PC-3 (cell line): Measurements from ENCODE around the gene LSR. TPM values are rescaled to one million over a fixed set of nuclear protein-coding genes. Genes with fewer than 3 reads are reported as not detected.

Experiments
- ATAC-seq: fragments of 200-7000 bp; cut with Tn5 transposase; 2 replicates; pipeline ENCODE4 v1.9.1; 2020; ENCODE audit warnings: mild to moderate bottlenecking, moderate library complexity
- BruUV-seq: library from RNA; stranded (reverse); fragments of 400-500 nt; replicated peaks from 2 replicates; lab custom pipeline; 2021; lab: Mats Ljungman, UMichigan
- CTCF ChIA-PET: fragments of 300-600 bp; sonication (Branson Sonifier 250); formaldehyde crosslinking; loops from one replicate; lab custom pipeline; 2022; ENCODE audit warnings: antibody characterized with exemption; lab: Charles Lee
- POLR2A ChIA-PET: fragments of 300-600 bp; sonication (Branson Sonifier 250); formaldehyde crosslinking; loops from one replicate; lab custom pipeline; 2022; ENCODE audit warnings: antibody characterized with exemption; ENCODE audit not compliant: unreplicated experiment; lab: Charles Lee
- DNase-seq: peaks from one replicate; pipeline ENCODE4 v3.0.0-alpha.2; 2015
- H2AFZ ChIP-seq: fragments of 300-600 bp; sonication (generic); 2 replicates; pipeline ENCODE4 v1.6.0; 2016; ENCODE audit warnings: antibody characterized with exemption, low read length
- H3F3A ChIP-seq: fragments of 300-600 bp; sonication (generic); one replicate; pipeline ENCODE4 v1.6.0; 2017; ENCODE audit warnings: antibody characterized with exemption, low read length, control low read depth, mild to moderate bottlenecking; ENCODE audit not compliant: unreplicated experiment
- H3K27ac ChIP-seq: fragments of 300-600 bp; sonication (generic); 2 replicates; pipeline ENCODE4 v1.5.1; 2016; ENCODE audit warnings: mild to moderate bottlenecking, low read length
- H3K27me3 ChIP-seq: fragments of 300-600 bp; sonication (generic); 2 replicates; pipeline ENCODE4 v1.6.1; 2016; ENCODE audit warnings: low read length, mixed read lengths
- H3K36me3 ChIP-seq: fragments of 300-600 bp; sonication (generic); 2 replicates; pipeline ENCODE4 v1.6.1; 2016; ENCODE audit warnings: low read depth, mixed run types, low read length, mixed read lengths
- H3K4me1 ChIP-seq: fragments of 300-600 bp; sonication (generic); 2 replicates; pipeline ENCODE4 v1.5.1; 2016; ENCODE audit warnings: low read length; ENCODE audit not compliant: insufficient read depth
- H3K4me2 ChIP-seq: fragments of 300-600 bp; sonication (generic); 2 replicates; pipeline ENCODE4 v1.6.0; 2016; ENCODE audit warnings: low read length
- H3K4me3 ChIP-seq: fragments of 300-600 bp; sonication (generic); 2 replicates; pipeline ENCODE4 v1.5.1; 2016; ENCODE audit warnings: mild to moderate bottlenecking, low read length, mixed read lengths
- H3K79me2 ChIP-seq: fragments of 300-600 bp; sonication (generic); 2 replicates; pipeline ENCODE4 v1.6.1; 2017; ENCODE audit warnings: low read length, mixed read lengths
- H3K9ac ChIP-seq: fragments of 300-600 bp; sonication (generic); 2 replicates; pipeline ENCODE4 v1.6.0; 2016; ENCODE audit warnings: mild to moderate bottlenecking, low read length
- H3K9me2 ChIP-seq: fragments of 300-600 bp; sonication (generic); replicated peaks from 2 replicates; pipeline ENCODE4 v1.6.1; 2016; ENCODE audit warnings: mixed run types, low read length, mixed read lengths
- H3K9me3 ChIP-seq: fragments of 300-600 bp; sonication (generic); 2 replicates; pipeline ENCODE4 v1.6.1; 2016; ENCODE audit warnings: low read length, mixed read lengths
- H4K20me1 ChIP-seq: fragments of 300-600 bp; sonication (generic); 2 replicates; pipeline ENCODE4 v1.6.1; 2016; ENCODE audit warnings: low read length, mixed read lengths
- CTCF ChIP-seq: fragments of 300-600 bp; sonication (generic); conservative IDR thresholded peaks from 2 replicates; pipeline ENCODE4 v1.5.1; 2017; ENCODE audit warnings: antibody characterized with exemption, low read depth, mild to moderate bottlenecking, low read length
- EZH2 ChIP-seq: fragments of 300-600 bp; sonication (generic); IDR thresholded peaks from one replicate; pipeline ENCODE4 v1.6.1; 2017; ENCODE audit warnings: antibody characterized with exemption, mild to moderate bottlenecking, low read length; ENCODE audit not compliant: unreplicated experiment
- EZH2phosphoT487 ChIP-seq: fragments of 300-600 bp; sonication (generic); IDR thresholded peaks from 2 replicates; pipeline ENCODE4 v1.6.1; 2018; ENCODE audit warnings: mild to moderate bottlenecking, antibody characterized with exemption, low read length, borderline replicate concordance
- intact Hi-C: fragments of 100-400 bp; cut with micrococcal nuclease; formaldehyde crosslinking; loops from 2 replicates; pipeline ENCODE4 v1.9.0; 2023
- total RNA-seq: library from RNA; depleted of rRNA; stranded (reverse); fragments of >200 nt; gene quantifications from 2 replicates; pipeline ENCODE4 v1.2.3, GENCODE V29; 2014

Gene LSR
- total RNA-seq, 1 experiment from 2014 or later, result 91.0 TPM

DNA sequence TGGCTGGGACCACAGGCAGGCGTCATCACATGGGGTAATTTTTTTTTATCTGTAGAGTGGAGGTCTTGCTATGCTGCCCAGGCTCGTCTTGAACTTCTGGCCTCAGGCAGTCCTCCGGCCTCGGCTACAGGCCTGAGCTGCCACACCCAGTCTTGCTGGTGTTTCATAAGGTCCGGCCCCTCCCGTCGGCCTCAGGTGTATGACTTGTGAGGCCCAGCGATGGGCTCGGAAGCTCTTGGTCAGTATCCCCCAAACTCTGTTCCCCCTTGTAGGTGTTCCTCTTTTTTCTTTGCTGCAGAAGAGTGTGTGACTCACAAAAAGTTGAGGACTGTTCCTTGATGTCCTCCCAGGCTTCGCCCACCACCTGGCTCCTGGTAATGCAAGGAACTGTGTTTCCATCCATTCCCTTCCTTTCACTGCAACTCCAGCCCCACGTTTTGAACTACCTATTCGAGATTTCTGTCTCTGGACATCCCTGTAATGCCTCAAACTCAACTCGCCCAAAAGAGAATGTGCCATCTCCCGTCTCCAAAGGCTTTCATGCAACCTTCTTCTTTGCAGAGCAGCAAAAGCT lies 25.0 kb downstream of the LSR start:
- Histone ChIP-seq H3K4me3 (no peak overlapping the region), H3K9me2 (no peaks in the 10 kb centered on the region), H3K9ac (no peak overlapping the region), H3K4me1 (peaks cover 6% of the 10 kb centered on the region), H2AFZ (no peak overlapping the region), H4K20me1 (no peaks in the 10 kb centered on the region), H3K79me2 (peaks cover 7% of the 10 kb centered on the region; the same call in 1 of the 2 replicates), H3K4me2 (no peak overlapping the region), H3K27ac (no peak overlapping the region), H3K9me3 (no peaks in the 10 kb centered on the region), H3K27me3 (no peaks in the 10 kb centered on the region), H3K36me3 (no peaks in the 10 kb centered on the region; the same call in 1 of the 2 replicates), H3F3A (no peaks in the 10 kb centered on the region)
- BruUV-seq, result no TSS peak
- CTCF ChIA-PET, result no interaction called here
- DNase-seq (no peak), ATAC-seq (no peak)
- POLR2A ChIA-PET, result no interaction called here
- intact Hi-C loops, result no loop called here
- no peak for TF ChIP-seq EZH2phosphoT487
- no peak for TF ChIP-seq CTCF
- no peak for TF ChIP-seq EZH2

- DNase-seq, result no peak
- H3K9ac ChIP-seq, result no peak overlapping the region
- H4K20me1 ChIP-seq, result no peaks in the 10 kb centered on the region
- ChIA-PET CTCF (no interaction called here), POLR2A (no interaction called here)
- H3K4me3 ChIP-seq, result no peak overlapping the region
- no peaks in the 10 kb centered on the region for H3F3A ChIP-seq
- no peaks in the 10 kb centered on the region for H3K9me3 ChIP-seq
- ATAC-seq, result no peak
- H3K27ac ChIP-seq, result no peak overlapping the region
- no peak overlapping the region for H3K4me2 ChIP-seq
- intact Hi-C loops, result no loop called here
- H3K27me3 ChIP-seq, result no peaks in the 10 kb centered on the region
- H3K4me1 ChIP-seq, result peaks cover 6% of the 10 kb centered on the region
- no peak overlapping the region for H2AFZ ChIP-seq
- H3K36me3 ChIP-seq, result no peaks in the 10 kb centered on the region; the same call in 1 of the 2 replicates
- no TSS peak for BruUV-seq
- H3K79me2 ChIP-seq, result peaks cover 7% of the 10 kb centered on the region; the same call in 1 of the 2 replicates
- TF ChIP-seq EZH2phosphoT487, result no peak
- TF ChIP-seq EZH2, result no peak
- TF ChIP-seq CTCF, result no peak
- no peaks in the 10 kb centered on the region for H3K9me2 ChIP-seq
These were observed 25.5 kb downstream of the LSR start for GRCh38 chr19:35274323-35274722.

DNA sequence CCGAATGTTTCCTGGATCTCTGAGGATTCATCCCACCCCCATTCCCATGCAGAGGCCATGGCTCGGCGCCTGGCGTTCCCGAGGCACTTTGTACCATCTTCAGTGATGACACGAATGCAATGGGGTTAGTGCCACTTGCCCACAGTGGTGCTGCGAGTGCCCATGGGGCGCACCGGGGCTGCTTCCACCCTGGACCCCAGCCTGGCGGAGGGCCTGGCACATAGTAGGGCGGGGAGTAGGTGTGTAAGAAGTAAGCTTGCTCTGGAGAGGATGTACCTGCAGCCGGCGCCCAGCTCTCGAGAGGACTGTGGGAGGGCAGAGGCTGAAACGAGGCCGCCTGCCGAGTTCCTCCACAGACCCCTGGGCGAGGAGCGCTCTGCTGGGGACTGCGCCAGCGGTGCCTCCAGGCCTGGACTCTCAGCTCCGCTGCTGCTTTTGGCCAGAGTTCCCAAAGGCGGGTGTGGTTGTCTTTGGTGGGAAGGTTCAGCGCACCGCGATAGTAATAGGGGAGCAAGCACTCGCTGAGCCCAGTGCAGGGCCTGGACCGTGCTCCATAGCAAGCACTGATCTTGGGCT lies 28.0 kb downstream of the LSR start:
- no TSS peak for BruUV-seq
- ATAC-seq (no peak), DNase-seq (no peak)
- H3K4me2 ChIP-seq, result no peak overlapping the region
- no peaks in the 10 kb centered on the region for H3K4me1 ChIP-seq
- no peaks in the 10 kb centered on the region for H3F3A ChIP-seq
- no peak overlapping the region for H3K4me3 ChIP-seq
- no peak overlapping the region for H3K9ac ChIP-seq
- H4K20me1 ChIP-seq, result no peaks in the 10 kb centered on the region
- intact Hi-C loops, result no loop called here
- POLR2A ChIA-PET, result no interaction called here
- H3K9me2 ChIP-seq, result no peaks in the 10 kb centered on the region
- H3K79me2 ChIP-seq, result no peaks in the 10 kb centered on the region
- CTCF ChIA-PET, result no interaction called here
- no peaks in the 10 kb centered on the region for H3K9me3 ChIP-seq
- H3K36me3 ChIP-seq, result no peaks in the 10 kb centered on the region; the same call in 1 of the 2 replicates
- no peak overlapping the region for H2AFZ ChIP-seq
- H3K27ac ChIP-seq, result no peak overlapping the region
- TF ChIP-seq CTCF (no peak), EZH2phosphoT487 (no peak), EZH2 (no peak)
- H3K27me3 ChIP-seq, result no peaks in the 10 kb centered on the region
